GM23338 (cell line): Measurements from ENCODE around the gene NOX5. TPM values are rescaled to one million over a fixed set of nuclear protein-coding genes. Genes with fewer than 3 reads are reported as not detected.
A peak's percentile ranks its signal among the peaks of the same experiment; 100 is the strongest.

Experiments
- ATAC-seq: fragments of 200-7000 bp; cut with Tn5 transposase; 3 replicates; pipeline ENCODE4 v1.9.1; 2020
- DNase-seq: peaks from one replicate; pipeline ENCODE4 v3.0.0-alpha.2; 2015; ENCODE audit warnings: low spot score
- H2AFZ ChIP-seq: fragments of 200-600 bp; sonication (generic); 2 replicates; pipeline ENCODE4 v1.8.0; 2016; ENCODE audit warnings: antibody characterized with exemption, mild to moderate bottlenecking, moderate library complexity
- H3F3A ChIP-seq: fragments of 200-600 bp; sonication (generic); replicated peaks from 2 replicates; pipeline ENCODE4 v1.8.0; 2017; ENCODE audit warnings: antibody characterized with exemption, mixed run types, low read depth
- H3K27ac ChIP-seq: fragments of 200-600 bp; sonication (generic); 2 replicates; pipeline ENCODE4 v1.6.1; 2016; ENCODE audit warnings: low read depth
- H3K27me3 ChIP-seq: fragments of 200-600 bp; sonication (generic); 2 replicates; pipeline ENCODE4 v1.8.0; 2016; ENCODE audit warnings: mild to moderate bottlenecking, mixed run types, moderate library complexity; ENCODE audit not compliant: insufficient read depth
- H3K36me3 ChIP-seq: fragments of 200-600 bp; sonication (generic); 2 replicates; pipeline ENCODE4 v1.8.0; 2016; ENCODE audit warnings: mild to moderate bottlenecking; ENCODE audit not compliant: insufficient read depth
- H3K4me1 ChIP-seq: fragments of 200-600 bp; sonication (generic); 2 replicates; pipeline ENCODE4 v1.8.0; 2016; ENCODE audit warnings: mild to moderate bottlenecking, moderate library complexity; ENCODE audit not compliant: insufficient read depth
- H3K4me2 ChIP-seq: fragments of 200-600 bp; sonication (generic); 2 replicates; pipeline ENCODE4 v1.7.1; 2017; ENCODE audit warnings: mixed run types
- H3K4me3 ChIP-seq: fragments of 200-600 bp; sonication (generic); 2 replicates; pipeline ENCODE4 v1.6.1; 2016; ENCODE audit warnings: mixed run types
- H3K79me2 ChIP-seq: fragments of 200-600 bp; sonication (generic); replicated peaks from 2 replicates; pipeline ENCODE4 v1.8.0; 2017; ENCODE audit warnings: mild to moderate bottlenecking; ENCODE audit not compliant: insufficient read depth
- H3K9me2 ChIP-seq: fragments of 200-600 bp; sonication (generic); 2 replicates; pipeline ENCODE4 v1.8.0; 2017; ENCODE audit not compliant: insufficient read depth
- H4K20me1 ChIP-seq: fragments of 200-600 bp; sonication (generic); replicated peaks from 2 replicates; pipeline ENCODE4 v1.8.0; 2017; ENCODE audit warnings: mild to moderate bottlenecking; ENCODE audit not compliant: insufficient read depth
- H3K27ac Mint-ChIP-seq: 2 replicates; pipeline ENCODE4 v1.8.0; 2020; ENCODE audit warnings: inconsistent platforms, mild to moderate bottlenecking, moderate library complexity, mixed read lengths
- H3K27me3 Mint-ChIP-seq: 3 replicates; pipeline ENCODE4 v1.8.0; 2022; ENCODE audit warnings: low read depth, mild to moderate bottlenecking, moderate library complexity, mixed read lengths, inconsistent platforms; ENCODE audit not compliant: insufficient read depth, poor library complexity
- H3K36me3 Mint-ChIP-seq: 3 replicates; pipeline ENCODE4 v1.8.0; 2021; ENCODE audit warnings: low read depth, mild to moderate bottlenecking, inconsistent platforms, moderate library complexity, mixed read lengths
- H3K4me1 Mint-ChIP-seq: 3 replicates; pipeline ENCODE4 v1.8.0; 2020; ENCODE audit warnings: mild to moderate bottlenecking, inconsistent platforms, mixed read lengths
- H3K4me3 Mint-ChIP-seq: 3 replicates; pipeline ENCODE4 v1.8.0; 2021; ENCODE audit warnings: moderate library complexity, mild to moderate bottlenecking, inconsistent platforms, mixed read lengths
- H3K9me3 Mint-ChIP-seq: 3 replicates; pipeline ENCODE4 v1.8.0; 2020; ENCODE audit warnings: moderate library complexity, mild to moderate bottlenecking, inconsistent platforms, mixed read lengths
- CREB1 ChIP-seq: fragments of 250-450 bp; sonication (Bioruptor Pico); IDR thresholded peaks from 2 replicates; pipeline ENCODE4 v1.5.0; 2020; ENCODE audit warnings: low read depth, mild to moderate bottlenecking, moderate library complexity
- CTCF ChIP-seq, 2 experiments: fragments of 200-600 bp in 1 of 2; sonication (generic) in 1 of 2; conservative IDR thresholded peaks; 2 replicates each; pipeline versions ENCODE4 v1.5.1 to v1.6.1; 2016 to 2017; ENCODE audit warnings: antibody characterized with exemption in 2 of 2, low read depth in 2 of 2, mild to moderate bottlenecking in 2 of 2, moderate library complexity in 1 of 2
- ETS1 ChIP-seq: IDR thresholded peaks from 2 replicates; pipeline ENCODE4 v1.6.1; 2016; ENCODE audit warnings: antibody characterized with exemption
- EZH2 ChIP-seq: fragments of 200-600 bp; sonication (generic); IDR thresholded peaks from one replicate; pipeline ENCODE4 v1.8.0; 2017; ENCODE audit warnings: antibody characterized with exemption, mild to moderate bottlenecking, low read depth; ENCODE audit not compliant: unreplicated experiment
- EZH2phosphoT487 ChIP-seq: fragments of 200-600 bp; sonication (generic); IDR thresholded peaks from one replicate; pipeline ENCODE4 v1.8.1; 2018; ENCODE audit warnings: antibody characterized with exemption; ENCODE audit not compliant: unreplicated experiment
- JUNB ChIP-seq: IDR thresholded peaks from one replicate; pipeline ENCODE4 v1.6.1; 2016; ENCODE audit warnings: antibody characterized with exemption; ENCODE audit not compliant: unreplicated experiment
- NANOG ChIP-seq: IDR thresholded peaks from 2 replicates; pipeline ENCODE4 v1.6.1; 2016; ENCODE audit warnings: antibody characterized with exemption, borderline replicate concordance
- POLR2AphosphoS5 ChIP-seq: IDR thresholded peaks from 2 replicates; pipeline ENCODE4 v1.6.1; 2016; ENCODE audit warnings: antibody characterized with exemption, low read depth
- REST ChIP-seq: IDR thresholded peaks from one replicate; pipeline ENCODE4 v1.6.1; 2018; ENCODE audit warnings: antibody characterized with exemption; ENCODE audit not compliant: unreplicated experiment
- STAT1 ChIP-seq: IDR thresholded peaks from one replicate; pipeline ENCODE4 v1.6.1; 2016; ENCODE audit warnings: antibody characterized with exemption; ENCODE audit not compliant: unreplicated experiment
- ZNF114 ChIP-seq: fragments of 250-450 bp; sonication (Bioruptor Pico); IDR thresholded peaks from 2 replicates; pipeline ENCODE4 v1.5.0; 2020; ENCODE audit warnings: mild to moderate bottlenecking, moderate library complexity
- ZNF331 ChIP-seq: fragments of 250-450 bp; sonication (Bioruptor Pico); IDR thresholded peaks from 2 replicates; pipeline ENCODE4 v1.5.0; 2020; ENCODE audit warnings: low read depth, mild to moderate bottlenecking, moderate library complexity
- polyA plus RNA-seq: library from polyadenylated mRNA; unstranded; fragments of >200 nt; fragmentation: Nextera tagmentation; extraction: Ambion mirVana; gene quantifications from 2 replicates; pipeline ENCODE4 v1.2.1, GENCODE V29; 2016
- total RNA-seq: library from RNA; depleted of rRNA; stranded (reverse); fragments of >200 nt; shearing (Covaris generic); gene quantifications from 2 replicates; pipeline ENCODE4 v1.2.3, GENCODE V29; 2014

The NOX5 gene
- total and polyA plus RNA-seq, 2 experiments from 2014 or later = 0.03 TPM; not detected in 1

GRCh38 chr15:69091654-69092053 is 77.2 kb downstream of the NOX5 start (continued):
- TF ChIP-seq CTCF (conservative IDR thresholded peaks at IDR 0.05; ENCODE audit: low read depth in 2 of 2) = no peak
- no peak for TF ChIP-seq ETS1
- no peak for TF ChIP-seq STAT1
- TF ChIP-seq ZNF331 (CRISPR knock-in tag) = no peak
- TF ChIP-seq POLR2AphosphoS5 = no peak
- no peak for TF ChIP-seq REST
- TF ChIP-seq ZNF114 (CRISPR knock-in tag) = no peak
- no peak for TF ChIP-seq EZH2phosphoT487
- no peak for TF ChIP-seq CREB1 (CRISPR knock-in tag)
- TF ChIP-seq NANOG = no peak
- no peak for TF ChIP-seq JUNB

GRCh38 chr15:69092159-69092558 is 77.7 kb downstream of the NOX5 start:
- ATAC-seq = no peak
- H3K9me3 Mint-ChIP-seq = no peaks in the 10 kb centered on the region; the same call in 2 of the 3 replicates
- H3K27ac ChIP-seq = no peak overlapping the region
- H2AFZ ChIP-seq = no peak overlapping the region; the same call in 1 of the 2 replicates
- H3K4me1 Mint-ChIP-seq = peaks cover 74% of the 10 kb centered on the region
- H4K20me1 ChIP-seq = no peaks in the 10 kb centered on the region
- no peak overlapping the region for H3K27ac Mint-ChIP-seq
- peaks cover 19% of the 10 kb centered on the region for H3K27me3 Mint-ChIP-seq
- peaks cover 5% of the 10 kb centered on the region for H3K27me3 ChIP-seq
- no peak overlapping the region for H3K4me3 ChIP-seq
- H3F3A ChIP-seq = peaks cover 33% of the 10 kb centered on the region
- H3K4me2 ChIP-seq = peak overlapping the region; percentile 79
- H3K36me3 Mint-ChIP-seq = no peaks in the 10 kb centered on the region
- no peak for DNase-seq
- H3K4me1 ChIP-seq = peaks cover 67% of the 10 kb centered on the region
- no peak overlapping the region; the same call in 2 of the 3 replicates for H3K4me3 Mint-ChIP-seq
- no peaks in the 10 kb centered on the region for H3K79me2 ChIP-seq
- H3K36me3 ChIP-seq = no peaks in the 10 kb centered on the region
- H3K9me2 ChIP-seq = no peaks in the 10 kb centered on the region
- TF ChIP-seq NANOG (no peak), REST (no peak), ZNF114 (CRISPR knock-in tag) (no peak), EZH2 (no peak), CTCF (conservative IDR thresholded peaks at IDR 0.05; ENCODE audit: low read depth in 2 of 2) (no peak), JUNB (no peak), EZH2phosphoT487 (no peak)
